Stimulated activated effector memory CD8-positive, alpha-beta T cell treated with anti-CD3 and anti-CD28 coated beads, Interleukin-12 subunit alpha, Interleukin-12 subunit beta, amount 100 ng/mL, for 72 hours (primary cell): ENCODE data around the gene CTNND2.
"Not testable (repeated sequence)": the region's sequence is repeated elsewhere in the genome, so short reads cannot be mapped to it uniquely, and the experiment has no call there.

Experiments used
- ATAC-seq: fragments of 150-1000 bp; cut with Tn5 transposase; 2 replicates; pipeline ENCODE4 v1.10.0; 2021
- DNase-seq, 2 donors: peaks; one replicate each; pipeline ENCODE4 v3.0.0; 2021 to 2022; ENCODE audit warnings: low spot score in 2 of 2
- H3K27ac Mint-ChIP-seq: one replicate; pipeline ENCODE4 v1.8.0; 2022; ENCODE audit warnings: mild to moderate bottlenecking, mixed read lengths
- H3K36me3 Mint-ChIP-seq: one replicate; pipeline ENCODE4 v1.8.0; 2022; ENCODE audit warnings: mild to moderate bottlenecking, mixed read lengths
- H3K4me1 Mint-ChIP-seq: one replicate; pipeline ENCODE4 v1.8.0; 2022; ENCODE audit warnings: mixed read lengths
- H3K4me3 Mint-ChIP-seq: one replicate; pipeline ENCODE4 v1.8.0; 2022; ENCODE audit warnings: mild to moderate bottlenecking, mixed read lengths
- H3K9me3 Mint-ChIP-seq: one replicate; pipeline ENCODE4 v1.8.0; 2022; ENCODE audit warnings: mixed read lengths

The CTNND2 gene

GRCh38 chr5:11324521-11325289 lies 579.5 kb downstream of the CTNND2 start:
- ATAC-seq (no peak), DNase-seq (no peak)
- Mint-ChIP-seq H3K9me3 (no peaks in the 10 kb centered on the region), H3K27ac (no peak overlapping the region), H3K4me1 (no peaks in the 10 kb centered on the region), H3K36me3 (no peaks in the 10 kb centered on the region), H3K4me3 (no peak overlapping the region)

GRCh38 chr5:11323761-11324160 lies 580.5 kb downstream of the CTNND2 start:
- Mint-ChIP-seq H3K4me3 (no peak overlapping the region), H3K9me3 (no peaks in the 10 kb centered on the region), H3K27ac (no peak overlapping the region), H3K4me1 (no peaks in the 10 kb centered on the region), H3K36me3 (no peaks in the 10 kb centered on the region)
- no peak for ATAC-seq
- no peak for DNase-seq

- no peak overlapping the region for H3K4me3 Mint-ChIP-seq
- ATAC-seq (no peak), DNase-seq (no peak)
- no peaks in the 10 kb centered on the region for H3K36me3 Mint-ChIP-seq
- H3K27ac Mint-ChIP-seq: no peak overlapping the region
- peaks cover 6% of the 10 kb centered on the region for H3K9me3 Mint-ChIP-seq
- no peaks in the 10 kb centered on the region for H3K4me1 Mint-ChIP-seq
Measured at GRCh38 chr5:11322133-11322532, 582.1 kb downstream of the CTNND2 start.

- no peak for DNase-seq
- Mint-ChIP-seq H3K4me1 (no peaks in the 10 kb centered on the region), H3K36me3 (no peaks in the 10 kb centered on the region), H3K4me3 (no peak overlapping the region), H3K27ac (no peak overlapping the region), H3K9me3 (peaks cover 6% of the 10 kb centered on the region)
- no peak for ATAC-seq
Measured at GRCh38 chr5:11319836-11320580, 584.2 kb downstream of the CTNND2 start.

GRCh38 chr5:11313694-11314093 lies 590.6 kb downstream of the CTNND2 start:
- not testable (repeated sequence) for H3K4me3 Mint-ChIP-seq, H3K36me3 Mint-ChIP-seq, H3K27ac Mint-ChIP-seq, H3K4me1 Mint-ChIP-seq, DNase-seq, ATAC-seq, H3K9me3 Mint-ChIP-seq

GRCh38 chr5:11311731-11312130 lies 592.5 kb downstream of the CTNND2 start:
- no peaks in the 10 kb centered on the region for H3K4me1 Mint-ChIP-seq
- H3K27ac Mint-ChIP-seq: no peak overlapping the region
- no peak overlapping the region for H3K4me3 Mint-ChIP-seq
- ATAC-seq (no peak), DNase-seq (no peak)
- no peaks in the 10 kb centered on the region for H3K36me3 Mint-ChIP-seq
- no peaks in the 10 kb centered on the region for H3K9me3 Mint-ChIP-seq

- no peak overlapping the region for H3K27ac Mint-ChIP-seq
Measured at GRCh38 chr5:11311272-11311671, 593.0 kb downstream of the CTNND2 start.

GRCh38 chr5:11310158-11310557 lies 594.1 kb downstream of the CTNND2 start:
- H3K4me3 Mint-ChIP-seq: no peak overlapping the region
- no peaks in the 10 kb centered on the region for H3K9me3 Mint-ChIP-seq
- ATAC-seq (no peak), DNase-seq (no peak)
- H3K27ac Mint-ChIP-seq: no peak overlapping the region
- no peaks in the 10 kb centered on the region for H3K36me3 Mint-ChIP-seq
- H3K4me1 Mint-ChIP-seq: no peaks in the 10 kb centered on the region

More at GRCh38 chr5:11311272-11311671, 593.0 kb downstream of the CTNND2 start:
- ATAC-seq: peak; percentile 17
- no peak overlapping the region for H3K4me3 Mint-ChIP-seq
- no peaks in the 10 kb centered on the region for H3K4me1 Mint-ChIP-seq
- no peaks in the 10 kb centered on the region for H3K36me3 Mint-ChIP-seq
- no peaks in the 10 kb centered on the region for H3K9me3 Mint-ChIP-seq
- no peak for DNase-seq

- DNase-seq (no peak), ATAC-seq (no peak)
- Mint-ChIP-seq H3K36me3 (no peaks in the 10 kb centered on the region), H3K27ac (no peak overlapping the region), H3K4me1 (no peaks in the 10 kb centered on the region), H3K9me3 (peaks cover 3% of the 10 kb centered on the region), H3K4me3 (no peak overlapping the region)
Measured at GRCh38 chr5:11306365-11306764, 597.9 kb downstream of the CTNND2 start.

- no peaks in the 10 kb centered on the region for H3K36me3 Mint-ChIP-seq
Measured at GRCh38 chr5:11305245-11305644, 599.0 kb downstream of the CTNND2 start.

GRCh38 chr5:11304641-11305040 lies 599.6 kb downstream of the CTNND2 start:
- ATAC-seq: no peak
- Mint-ChIP-seq H3K9me3 (peaks cover 3% of the 10 kb centered on the region), H3K27ac (no peak overlapping the region), H3K4me1 (no peaks in the 10 kb centered on the region), H3K36me3 (no peaks in the 10 kb centered on the region), H3K4me3 (no peak overlapping the region)
- no peak for DNase-seq

More at GRCh38 chr5:11305245-11305644, 599.0 kb downstream of the CTNND2 start:
- Mint-ChIP-seq H3K4me1 (no peaks in the 10 kb centered on the region), H3K9me3 (peaks cover 3% of the 10 kb centered on the region), H3K4me3 (no peak overlapping the region), H3K27ac (no peak overlapping the region)
- no peak for DNase-seq
- no peak for ATAC-seq

GRCh38 chr5:11302663-11303062 lies 601.6 kb downstream of the CTNND2 start:
- Mint-ChIP-seq H3K4me1 (no peaks in the 10 kb centered on the region), H3K4me3 (no peak overlapping the region), H3K9me3 (peaks cover 3% of the 10 kb centered on the region), H3K27ac (no peak overlapping the region), H3K36me3 (no peaks in the 10 kb centered on the region)
- DNase-seq (no peak), ATAC-seq (no peak)

GRCh38 chr5:11301171-11301570 lies 603.1 kb downstream of the CTNND2 start:
- H3K9me3 Mint-ChIP-seq: peaks cover 3% of the 10 kb centered on the region
- no peaks in the 10 kb centered on the region for H3K4me1 Mint-ChIP-seq
- H3K4me3 Mint-ChIP-seq: no peak overlapping the region

GRCh38 chr5:11300736-11301135 lies 603.5 kb downstream of the CTNND2 start:
- Mint-ChIP-seq H3K4me1 (no peaks in the 10 kb centered on the region), H3K4me3 (no peak overlapping the region), H3K36me3 (no peaks in the 10 kb centered on the region), H3K9me3 (peaks cover 3% of the 10 kb centered on the region), H3K27ac (no peak overlapping the region)
- DNase-seq (no peak), ATAC-seq (no peak)

More at GRCh38 chr5:11301171-11301570, 603.1 kb downstream of the CTNND2 start:
- ATAC-seq (no peak), DNase-seq (no peak)
- Mint-ChIP-seq H3K27ac (no peak overlapping the region), H3K36me3 (no peaks in the 10 kb centered on the region)

- Mint-ChIP-seq H3K4me3 (no peak overlapping the region), H3K9me3 (no peaks in the 10 kb centered on the region), H3K4me1 (no peaks in the 10 kb centered on the region), H3K36me3 (no peaks in the 10 kb centered on the region), H3K27ac (no peak overlapping the region)
- ATAC-seq (no peak), DNase-seq (no peak)
Measured at GRCh38 chr5:11298877-11299276, 605.4 kb downstream of the CTNND2 start.

GRCh38 chr5:11293523-11293922 lies 610.7 kb downstream of the CTNND2 start:
- H3K4me1 Mint-ChIP-seq: no peaks in the 10 kb centered on the region
- H3K36me3 Mint-ChIP-seq: no peaks in the 10 kb centered on the region
- no peaks in the 10 kb centered on the region for H3K9me3 Mint-ChIP-seq
- no peak overlapping the region for H3K4me3 Mint-ChIP-seq
- no peak overlapping the region for H3K27ac Mint-ChIP-seq
- no peak for ATAC-seq
- DNase-seq: no peak
